Skeletal muscle cell (primary cell): ENCODE measurements around the gene SORCS2.
A peak's percentile ranks its signal among the peaks of the same experiment; 100 is the strongest.

Experiments
- DNase-seq: peaks from one replicate; pipeline ENCODE4 v3.0.0-alpha.2; 2010; ENCODE audit warnings: low read depth
- H3K4me3 ChIP-seq: 2 replicates; pipeline ENCODE4 v1.5.1; 2011; ENCODE audit warnings: low read depth, mild to moderate bottlenecking, control low read depth, low read length, moderate library complexity

The SORCS2 gene

DNA sequence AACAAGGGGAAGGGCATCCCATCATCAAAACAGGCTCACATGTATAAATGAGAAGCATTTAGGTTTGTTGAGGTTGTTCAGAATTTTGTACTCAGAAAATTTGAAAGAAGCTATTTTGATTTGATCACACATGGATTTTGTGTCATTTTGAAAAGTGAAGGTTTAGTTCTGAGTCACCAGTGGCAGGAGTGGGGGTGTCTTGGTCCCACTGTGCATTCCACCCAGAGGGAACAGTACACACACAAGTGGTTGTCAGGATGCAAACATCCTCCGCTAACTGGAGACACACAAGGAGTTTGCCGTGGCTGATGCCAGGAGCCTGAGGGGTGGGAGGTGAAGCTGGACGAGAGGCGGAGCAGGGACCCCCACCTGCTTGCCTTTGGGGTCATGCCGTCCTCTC lies 440.6 kb downstream of the SORCS2 start:
- H3K4me3 ChIP-seq = no peak overlapping the region
- DNase-seq = no peak

DNA sequence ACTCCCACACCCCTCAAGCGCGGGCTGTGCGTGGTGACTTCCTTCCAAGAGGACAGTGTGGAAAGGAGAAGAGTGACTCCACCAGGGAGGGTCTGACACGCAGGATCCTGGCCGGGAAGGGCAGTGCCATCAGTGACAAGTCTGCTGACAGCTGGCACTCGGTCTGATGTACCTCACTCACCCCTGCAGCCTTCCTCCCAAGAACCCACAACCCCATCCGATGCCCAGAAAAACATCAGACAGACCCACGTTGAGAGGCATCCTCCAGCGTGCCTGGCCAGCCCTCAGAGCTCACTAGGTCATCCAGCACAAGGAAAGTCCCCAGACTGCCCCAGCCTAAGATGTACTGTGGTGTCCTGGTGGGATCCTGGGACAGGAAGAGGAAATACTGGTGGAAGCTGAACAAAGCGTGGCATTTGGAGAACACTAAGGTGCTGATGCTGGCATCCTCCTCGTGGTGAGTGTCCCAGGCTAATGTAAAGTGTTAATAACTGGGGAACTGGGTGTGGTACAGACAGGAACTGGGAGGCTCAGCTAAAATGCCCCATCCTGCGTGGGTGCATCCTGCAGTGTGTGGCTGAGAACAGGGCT lies 442.4 kb downstream of the SORCS2 start:
- no peak overlapping the region for H3K4me3 ChIP-seq

DNA sequence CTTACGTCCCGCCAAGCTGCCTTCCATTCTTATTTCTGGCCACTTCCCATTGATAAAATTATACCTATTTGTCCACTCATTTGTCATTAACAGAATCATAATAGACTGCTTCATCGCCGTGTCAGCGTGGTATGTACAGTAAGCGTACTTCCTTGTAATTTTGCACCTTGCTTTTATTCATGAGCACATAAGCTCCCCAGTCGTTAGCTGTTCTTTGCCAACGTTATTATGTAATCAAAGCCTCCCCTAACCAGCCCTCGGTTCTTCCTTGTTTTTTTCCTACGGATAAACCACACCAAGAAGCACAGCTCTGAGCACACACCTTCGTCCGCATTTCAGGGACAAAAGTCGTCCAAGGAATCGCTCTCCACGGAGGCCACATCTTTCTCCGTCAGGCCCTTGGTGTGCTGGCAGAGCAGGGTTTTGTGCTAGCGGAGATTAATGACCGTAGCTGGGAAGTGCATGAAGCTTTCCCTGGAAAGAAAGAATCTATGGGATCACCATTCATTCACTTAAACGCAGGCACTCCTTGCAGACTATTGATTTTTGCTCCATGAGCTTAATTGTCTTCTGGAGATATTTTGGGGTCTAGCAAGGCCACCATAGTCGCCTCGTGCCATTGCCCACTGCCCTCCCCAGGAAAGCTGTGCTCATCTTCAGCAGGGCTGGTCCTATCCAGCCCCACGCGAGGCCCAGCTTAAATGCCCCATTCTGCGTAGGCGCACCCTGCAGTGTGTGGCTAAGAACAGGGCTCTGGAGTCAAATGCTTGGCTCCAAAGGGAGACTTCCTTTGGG lies 443.3 kb downstream of the SORCS2 start:
- no peak overlapping the region for H3K4me3 ChIP-seq
- DNase-seq = no peak

More for the DNA sequence above, 442.4 kb downstream of the SORCS2 start:
- DNase-seq = no peak

DNA sequence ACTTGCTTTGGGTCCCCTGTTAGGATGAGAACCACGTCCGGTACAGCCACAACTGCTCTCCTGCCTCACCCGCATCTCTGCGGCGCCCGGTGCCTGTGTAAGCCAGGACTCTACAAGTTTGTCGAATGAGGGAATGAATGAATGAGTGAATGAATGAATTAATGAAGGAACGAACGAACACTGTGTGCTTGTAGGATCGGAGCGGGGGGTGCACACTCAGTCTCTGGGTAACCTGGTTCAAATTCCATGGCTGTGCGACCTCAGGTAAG lies 443.8 kb downstream of the SORCS2 start:
- no peak for DNase-seq

DNA sequence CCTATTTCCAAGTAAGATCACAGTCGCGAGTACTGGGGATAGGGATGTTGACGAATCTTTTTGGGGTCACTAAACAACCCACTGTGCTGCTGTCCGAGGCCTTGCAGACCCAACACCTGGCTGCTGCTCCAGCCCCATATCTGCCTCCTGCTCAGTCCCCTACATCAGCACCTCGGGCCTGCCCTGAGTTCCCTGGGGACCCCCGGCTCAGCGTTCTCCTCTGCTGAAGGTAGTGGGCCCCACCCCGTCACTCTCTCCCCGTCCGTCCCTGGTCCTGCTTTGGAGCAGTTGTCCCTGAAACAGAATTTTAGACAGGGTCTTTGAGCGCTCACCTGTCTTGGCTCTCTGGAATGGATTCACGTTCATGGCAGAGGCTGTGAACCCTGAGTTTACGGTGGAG lies 444.8 kb downstream of the SORCS2 start:
- no peak overlapping the region for H3K4me3 ChIP-seq
- DNase-seq = no peak

More for the DNA sequence above, 443.8 kb downstream of the SORCS2 start:
- no peak overlapping the region for H3K4me3 ChIP-seq

DNA sequence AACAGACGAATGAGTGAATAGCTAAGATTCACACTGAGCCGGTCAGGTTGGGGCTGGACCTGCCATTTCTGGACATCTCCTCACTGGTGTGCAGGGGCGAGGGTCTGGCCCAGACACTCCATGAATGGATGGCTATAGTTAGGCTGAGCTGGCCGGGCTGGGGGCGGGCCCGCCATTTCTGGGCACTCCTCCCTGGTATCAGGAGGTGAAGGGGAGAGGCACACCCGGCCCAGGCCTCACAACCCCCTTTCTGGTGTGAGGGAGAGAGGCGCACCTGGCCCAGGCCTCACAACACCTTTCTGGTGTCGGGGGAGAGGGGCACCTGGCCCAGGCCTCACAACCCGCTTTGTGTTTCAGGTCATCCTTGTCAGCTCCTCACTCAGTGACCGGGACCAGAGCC lies 445.6 kb downstream of the SORCS2 start:
- no peak overlapping the region for H3K4me3 ChIP-seq
- no peak for DNase-seq

DNA sequence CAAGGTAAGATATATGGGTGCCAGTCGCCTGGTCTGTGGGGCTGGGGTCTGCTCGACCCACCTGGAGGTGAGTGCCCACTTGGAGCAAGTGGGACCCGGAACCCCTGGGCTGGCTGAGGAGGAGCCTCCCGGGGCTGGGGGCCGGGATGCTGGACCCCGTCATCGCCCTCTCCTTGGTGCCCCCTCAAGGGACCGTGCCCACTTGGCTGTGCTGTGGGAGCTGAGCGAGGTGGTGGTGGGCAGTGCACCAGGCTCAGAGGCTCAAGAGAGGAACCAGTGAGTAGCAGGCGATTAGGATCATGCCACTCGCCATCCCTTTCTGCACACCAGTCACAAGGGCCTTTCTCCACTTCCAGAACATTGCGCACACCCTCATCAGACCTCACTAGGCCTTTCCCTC lies 446.2 kb downstream of the SORCS2 start:
- no peak for DNase-seq

DNA sequence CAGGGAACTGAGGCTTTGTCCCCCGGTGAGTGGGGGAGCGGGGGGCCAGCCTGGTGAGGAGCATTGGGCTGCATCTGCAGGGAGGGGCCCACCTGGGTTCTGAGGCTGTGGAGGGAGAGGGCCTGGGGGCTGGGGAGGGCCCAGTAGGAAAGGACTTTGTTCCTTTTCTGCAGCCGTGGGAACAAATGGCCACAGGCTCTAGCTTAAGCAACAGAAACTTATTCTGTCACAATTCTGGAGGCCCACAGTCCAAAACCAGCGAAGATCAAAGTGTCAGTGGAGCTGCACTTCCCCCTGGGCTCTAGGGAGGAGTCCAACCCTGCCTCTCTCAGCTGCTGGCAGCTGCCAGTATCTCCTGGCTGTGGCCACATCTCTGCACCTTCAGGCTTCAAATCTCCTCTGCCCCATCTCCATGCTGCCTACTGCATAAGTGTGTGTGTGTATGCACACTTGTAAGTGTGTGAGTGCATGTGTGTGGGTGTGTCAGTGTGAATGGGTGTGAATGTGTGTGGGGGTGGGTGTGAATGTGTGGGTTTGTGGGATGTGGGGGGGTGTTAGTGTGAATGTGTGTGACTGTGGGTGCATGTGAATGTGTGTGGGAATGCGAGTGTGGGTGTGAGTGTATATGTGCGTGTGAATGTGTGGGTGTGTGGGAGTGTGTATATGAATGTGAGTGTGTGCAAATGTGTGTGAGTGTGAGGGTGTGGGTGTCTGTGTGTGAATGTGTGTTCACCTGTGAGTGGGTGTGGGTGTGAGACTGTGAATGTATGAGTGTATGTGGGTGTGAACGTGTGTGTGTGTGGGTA lies 446.8 kb downstream of the SORCS2 start:
- no peak for DNase-seq

More for the DNA sequence above, 446.2 kb downstream of the SORCS2 start:
- no peak overlapping the region for H3K4me3 ChIP-seq

DNA sequence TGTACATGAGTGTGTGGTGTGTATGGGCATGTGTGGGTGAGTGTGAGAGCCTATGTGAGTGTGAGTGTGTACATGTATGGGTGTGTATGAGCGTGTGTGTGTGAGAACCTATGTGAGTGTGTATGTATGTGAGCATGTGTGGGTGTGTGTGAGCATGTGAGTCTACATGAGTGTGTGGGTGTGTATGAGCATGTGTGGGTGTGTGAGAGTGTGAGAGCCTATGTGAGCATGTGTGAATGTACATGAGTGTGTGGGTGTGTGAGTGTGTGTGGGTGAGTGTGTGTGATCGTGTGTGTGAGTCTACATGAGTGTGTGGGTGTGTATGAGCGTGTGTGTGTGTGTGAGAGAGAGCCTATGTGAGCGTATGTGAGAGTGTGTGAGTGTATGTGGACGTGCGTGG lies 447.8 kb downstream of the SORCS2 start:
- DNase-seq = no peak
- no peak overlapping the region for H3K4me3 ChIP-seq

More for the DNA sequence above, 446.8 kb downstream of the SORCS2 start:
- H3K4me3 ChIP-seq = no peak overlapping the region

DNA sequence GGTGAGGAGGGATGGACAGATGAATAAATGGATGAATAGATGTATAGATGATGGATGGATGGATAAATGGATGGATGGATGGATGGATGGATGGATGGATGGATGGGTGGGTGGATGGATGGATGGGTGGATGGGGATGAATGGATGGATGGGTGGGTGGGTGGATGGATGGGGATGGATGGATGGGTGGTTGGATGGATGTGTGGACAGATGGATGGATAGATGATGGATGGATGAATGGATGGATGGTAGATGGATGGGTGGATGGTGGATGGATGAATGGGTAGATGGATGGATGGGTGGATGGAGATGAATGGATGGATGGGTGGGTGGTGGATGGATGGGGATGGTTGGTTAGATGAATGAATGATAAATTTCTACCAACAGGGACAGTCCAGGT lies 449.4 kb downstream of the SORCS2 start:
- H3K4me3 ChIP-seq = no peak overlapping the region
- DNase-seq = no peak

DNA sequence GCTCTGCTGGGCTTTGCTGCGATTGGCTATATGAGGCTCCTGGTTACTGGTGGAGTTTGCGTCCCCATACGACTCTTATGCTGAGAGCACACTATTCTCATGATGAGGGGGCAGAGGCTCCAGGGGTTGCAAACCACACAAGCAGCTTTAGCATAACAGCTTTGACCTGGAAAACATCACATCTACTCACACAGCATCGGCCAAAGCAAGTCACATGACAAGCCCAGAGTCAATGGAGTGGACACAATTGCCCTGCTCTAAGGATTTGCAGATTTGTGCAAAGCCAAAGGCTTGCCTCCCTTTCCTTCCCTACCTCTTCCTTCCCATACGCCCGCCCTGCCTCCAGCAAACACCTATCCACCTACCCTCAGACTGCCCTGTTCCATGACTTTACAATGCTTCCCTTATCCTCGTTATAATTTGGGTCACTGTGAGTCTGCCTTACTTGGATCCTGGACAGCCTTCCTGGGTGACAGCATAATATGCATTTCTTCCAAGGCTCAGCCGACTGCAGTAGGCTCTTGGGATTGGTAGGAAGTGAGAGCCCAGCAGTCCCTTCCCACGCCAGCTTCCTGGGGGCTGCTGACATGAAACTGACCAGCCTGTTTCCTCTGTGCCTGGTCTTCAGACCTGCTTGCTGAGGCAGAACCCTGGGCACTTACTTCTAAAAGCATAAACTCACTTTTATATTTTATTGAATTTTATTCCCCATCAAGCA lies 450.6 kb downstream of the SORCS2 start:
- no peak for DNase-seq
- H3K4me3 ChIP-seq = no peak overlapping the region

DNA sequence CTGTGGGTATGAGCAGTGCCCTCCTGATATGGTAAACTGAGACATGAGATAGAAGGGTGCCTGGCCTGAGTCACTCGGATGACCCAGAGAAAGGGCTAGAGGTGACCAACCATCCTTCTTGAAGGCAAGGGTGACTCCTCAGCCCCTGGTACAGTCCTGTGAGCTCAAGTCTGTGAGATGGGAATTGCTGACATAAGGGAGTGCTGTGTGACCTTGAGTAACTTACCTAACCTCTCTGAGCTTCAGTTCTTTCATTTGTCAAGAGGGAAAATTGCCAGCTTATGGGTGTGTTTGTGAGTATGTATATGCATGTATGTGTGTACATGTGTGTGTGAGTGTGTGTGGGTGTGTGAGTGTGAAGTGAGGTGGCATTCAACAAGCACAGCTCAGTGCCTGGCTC lies 452.8 kb downstream of the SORCS2 start:
- DNase-seq = no peak

DNA sequence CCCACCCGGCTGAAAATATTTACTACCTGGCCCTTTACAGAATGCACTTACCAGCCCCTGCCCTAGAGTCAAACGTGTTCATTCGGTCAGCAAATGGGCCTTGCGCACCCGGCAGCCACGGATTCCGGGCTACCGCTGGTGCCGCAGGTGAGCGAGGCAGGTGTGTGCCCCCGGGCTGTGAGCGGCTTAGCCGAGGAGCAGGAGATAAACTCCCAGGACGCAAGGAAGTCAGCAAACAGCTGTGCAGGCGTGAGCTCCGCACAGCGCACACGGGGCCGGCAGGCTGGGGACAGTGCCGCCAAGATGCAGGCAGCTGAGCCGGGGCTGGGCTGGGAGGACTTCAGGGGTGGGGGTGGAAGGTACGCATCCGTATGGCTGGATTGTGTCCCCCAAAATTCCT lies 453.6 kb downstream of the SORCS2 start:
- no peak overlapping the region for H3K4me3 ChIP-seq
- DNase-seq = no peak

More for the DNA sequence above, 452.8 kb downstream of the SORCS2 start:
- no peak overlapping the region for H3K4me3 ChIP-seq

DNA sequence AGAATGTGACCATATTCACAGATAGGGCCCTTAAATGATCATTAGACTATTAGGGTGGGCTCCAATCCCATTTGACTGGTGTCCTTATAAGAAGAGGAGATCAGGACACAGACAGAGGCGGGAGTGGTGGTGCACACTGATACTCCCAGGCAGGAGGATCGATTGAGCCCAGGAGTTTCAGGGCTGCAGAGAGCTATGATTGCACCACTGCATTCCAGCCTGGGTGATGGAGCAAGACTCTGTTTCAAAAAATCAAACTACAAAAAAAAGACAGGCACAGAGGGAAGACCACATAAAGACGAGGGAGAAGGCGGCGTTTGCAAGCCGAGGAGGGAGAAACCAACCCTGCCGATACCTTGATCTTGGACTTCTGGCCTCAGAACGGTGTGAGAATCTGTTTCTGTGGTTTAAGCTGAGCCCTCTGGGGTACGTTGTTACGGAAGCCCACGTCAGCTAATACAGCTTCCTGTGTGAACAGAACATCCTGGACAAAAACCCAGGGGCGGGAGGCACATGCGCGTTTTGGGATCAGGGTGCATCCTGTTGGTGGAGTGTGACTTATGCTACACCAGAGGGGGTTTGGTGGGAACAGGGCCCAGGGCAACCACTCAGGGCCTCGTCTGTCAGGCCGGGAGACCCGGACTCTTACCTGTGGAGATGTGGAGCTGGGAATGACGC lies 454.2 kb downstream of the SORCS2 start:
- no peak for DNase-seq
- H3K4me3 ChIP-seq = no peak overlapping the region

DNA sequence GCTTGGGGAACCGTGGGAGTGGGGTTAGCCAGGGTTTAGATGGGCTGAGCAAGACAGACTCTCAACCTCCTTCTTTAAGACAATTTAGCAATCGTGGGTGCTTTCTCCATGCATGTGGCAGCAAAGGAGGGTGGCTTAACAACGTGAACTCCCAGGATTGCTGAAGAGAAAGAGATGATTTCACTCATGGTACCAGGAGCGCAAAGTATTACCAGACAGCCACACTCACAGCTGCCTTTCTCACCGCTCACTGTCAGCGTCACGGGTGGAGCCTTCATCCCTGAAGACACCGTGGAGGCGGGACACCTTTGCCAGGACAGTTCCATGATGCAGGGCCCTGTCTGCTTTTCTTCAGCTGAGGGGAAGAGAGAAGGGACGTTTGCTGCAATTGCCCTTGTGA lies 454.8 kb downstream of the SORCS2 start:
- no peak overlapping the region for H3K4me3 ChIP-seq
- no peak for DNase-seq

DNA sequence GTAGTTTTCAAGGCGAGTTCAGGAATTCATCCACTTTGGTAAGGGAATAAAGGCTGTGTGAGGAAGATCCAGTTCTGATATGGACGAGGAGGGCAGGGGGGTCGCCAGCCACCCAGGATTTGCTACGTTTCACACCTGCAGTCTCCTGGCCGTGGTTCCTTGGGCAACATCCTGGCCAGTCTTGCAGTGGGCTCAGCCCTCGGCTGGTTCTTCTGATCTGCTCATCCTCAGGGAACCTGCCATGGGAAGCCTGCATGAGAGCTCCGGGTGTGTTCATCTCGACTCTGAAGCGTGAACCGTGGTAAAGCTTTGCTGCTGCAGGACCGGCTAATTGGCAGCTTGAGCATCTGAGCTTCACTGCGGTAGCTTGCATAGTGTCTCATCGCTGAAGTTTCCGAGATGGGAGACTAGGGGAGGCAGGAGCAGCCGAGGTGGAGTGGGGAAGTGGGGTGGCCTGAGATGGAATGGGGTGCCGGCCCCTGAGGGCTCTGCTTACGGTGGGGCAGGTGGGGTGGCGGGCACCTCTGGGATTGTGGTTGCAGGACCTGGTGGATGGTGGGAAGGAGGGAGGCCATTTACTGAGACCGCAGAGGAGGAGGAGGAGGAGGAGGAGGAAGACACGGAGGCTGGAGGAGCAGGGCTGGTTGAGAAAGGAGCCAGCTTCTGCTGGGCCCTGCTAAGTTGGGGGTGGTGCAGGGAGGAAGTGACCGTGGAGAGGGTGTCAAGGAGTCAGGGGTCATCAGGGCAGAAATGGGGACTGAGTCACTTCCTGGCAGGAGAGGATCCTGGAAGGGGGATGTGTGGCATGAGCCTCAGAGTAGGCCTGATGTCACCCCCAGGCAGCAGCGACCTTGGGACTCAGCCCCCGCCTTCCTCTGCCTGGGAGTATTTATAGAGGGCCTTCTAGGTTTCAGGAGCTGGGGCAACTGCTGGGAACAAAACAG lies 455.5 kb downstream of the SORCS2 start:
- peak; percentile 27 for DNase-seq
- H3K4me3 ChIP-seq = no peak overlapping the region

DNA sequence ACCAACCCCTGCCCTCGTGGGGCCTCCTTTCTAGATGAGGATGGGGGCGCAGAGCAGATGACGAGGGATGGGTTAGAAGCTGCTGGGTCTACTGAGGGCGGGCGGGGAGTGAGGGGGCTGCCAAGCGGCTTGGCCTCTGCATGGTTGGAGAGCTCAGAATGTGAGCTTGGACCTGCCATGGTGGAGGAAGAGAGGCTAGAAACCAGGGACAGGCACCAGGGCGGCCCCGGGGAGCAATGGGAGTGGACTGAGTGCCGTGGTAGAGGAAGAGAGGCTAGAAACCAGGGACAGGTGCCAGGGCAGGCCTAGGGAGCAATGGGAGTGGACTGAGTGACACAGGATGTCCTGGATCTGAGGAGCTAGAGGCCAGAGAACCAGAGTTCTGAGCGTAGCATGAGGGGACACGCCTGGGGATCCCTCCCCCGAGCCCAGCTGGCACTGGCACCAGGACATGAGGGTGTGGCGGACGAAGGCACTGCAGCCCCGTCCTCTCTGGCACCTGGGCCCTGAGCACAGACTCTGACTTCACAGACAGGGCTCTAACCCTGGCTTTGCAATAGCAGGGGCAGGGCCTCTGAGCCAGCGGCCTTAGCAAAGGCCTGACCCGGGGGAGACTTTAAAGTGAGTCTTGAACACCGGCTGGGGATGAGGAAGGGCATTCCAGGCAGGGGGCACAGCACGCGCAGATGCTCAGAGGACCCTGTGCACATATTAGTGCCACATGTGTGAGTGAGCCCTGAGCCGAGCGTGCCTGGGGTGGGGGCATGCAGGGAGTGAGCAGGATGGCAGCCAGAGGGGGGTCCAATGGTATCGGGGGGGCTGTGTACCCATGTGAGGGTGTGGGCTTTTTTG lies 456.4 kb downstream of the SORCS2 start:
- DNase-seq = no peak
- no peak overlapping the region for H3K4me3 ChIP-seq

DNA sequence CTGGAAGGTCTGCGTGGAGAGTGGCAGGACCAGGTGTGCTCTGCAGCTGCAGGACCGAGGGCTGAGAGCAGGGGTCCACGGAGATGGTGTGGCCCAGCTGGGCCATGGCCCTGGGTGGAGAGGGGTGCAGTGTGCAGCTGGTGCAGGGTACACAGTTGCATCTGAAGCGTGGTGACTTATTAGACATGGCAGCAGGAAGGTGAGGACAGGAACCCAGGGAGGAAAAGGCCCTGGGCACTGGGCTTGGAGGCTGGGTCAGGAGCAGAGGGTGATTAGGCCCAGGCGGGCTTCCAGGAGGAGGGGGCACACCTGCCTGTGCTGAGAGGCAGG lies 457.0 kb downstream of the SORCS2 start:
- H3K4me3 ChIP-seq = no peak overlapping the region
- DNase-seq = no peak
